Liver (tissue), 3 donors: ENCODE results near the gene TMEM236.

ENCODE experiments used
- EGR1 ChIP-seq, 2 donors: IDR thresholded peaks; 2 replicates each; pipeline ENCODE4 v1.6.1; 2016 to 2018; ENCODE audit warnings: antibody characterized with exemption in 2 of 2, low read depth in 2 of 2
- FOXA1 ChIP-seq: IDR thresholded peaks from 2 replicates; pipeline ENCODE4 v1.6.1; 2016; ENCODE audit warnings: antibody characterized with exemption
- FOXA2 ChIP-seq: IDR thresholded peaks from 2 replicates; pipeline ENCODE4 v1.6.1; 2016; ENCODE audit warnings: antibody characterized with exemption
- GABPA ChIP-seq, 2 donors: IDR thresholded peaks in 1 of 2; conservative IDR thresholded peaks in 1 of 2; 2 replicates each; pipeline ENCODE4 v1.6.1; 2016; ENCODE audit warnings: antibody characterized with exemption in 2 of 2, mild to moderate bottlenecking in 1 of 2, moderate library complexity in 1 of 2
- HNF4G ChIP-seq: IDR thresholded peaks from 2 replicates; pipeline ENCODE4 v1.6.1; 2016; ENCODE audit warnings: antibody characterized with exemption
- RAD21 ChIP-seq, 2 donors: IDR thresholded peaks; 2 replicates each; pipeline ENCODE4 v1.6.1; 2016; ENCODE audit warnings: antibody characterized with exemption in 2 of 2, mild to moderate bottlenecking in 2 of 2
- SP1 ChIP-seq: IDR thresholded peaks from 2 replicates; pipeline ENCODE4 v1.6.1; 2018; ENCODE audit warnings: antibody characterized with exemption, mild to moderate bottlenecking
- TAF1 ChIP-seq: conservative IDR thresholded peaks from 2 replicates; pipeline ENCODE4 v1.6.1; 2016; ENCODE audit warnings: antibody characterized with exemption, mild to moderate bottlenecking
- YY1 ChIP-seq: IDR thresholded peaks from 2 replicates; pipeline ENCODE4 v1.6.1; 2016; ENCODE audit warnings: antibody characterized with exemption, mild to moderate bottlenecking
- TF ChIP-seq, protein P1 (sequence below): fragments of 150-350 bp; IDR thresholded peaks from 2 replicates; pipeline ENCODE4 v1.5.1; 2017; ENCODE audit warnings: improper control_type of control experiment, low read depth, low read length; ENCODE audit not compliant: missing input control
- TF ChIP-seq, protein P2 (sequence below): IDR thresholded peaks from 2 replicates; pipeline ENCODE4 v1.6.1; 2016; ENCODE audit warnings: antibody characterized with exemption, mild to moderate bottlenecking
- TF ChIP-seq, protein P3 (sequence below): IDR thresholded peaks from 2 replicates; pipeline ENCODE4 v1.6.1; 2016; ENCODE audit warnings: antibody characterized with exemption
- TF ChIP-seq, protein P4 (sequence below): IDR thresholded peaks from 2 replicates; pipeline ENCODE4 v1.6.1; 2016; ENCODE audit warnings: antibody characterized with exemption
- TF ChIP-seq, protein P5 (sequence below): IDR thresholded peaks from 2 replicates; pipeline ENCODE4 v1.6.1; 2016; ENCODE audit warnings: antibody characterized with exemption
- donor health status: healthy.
- donor health status: healthy.

DNA sequence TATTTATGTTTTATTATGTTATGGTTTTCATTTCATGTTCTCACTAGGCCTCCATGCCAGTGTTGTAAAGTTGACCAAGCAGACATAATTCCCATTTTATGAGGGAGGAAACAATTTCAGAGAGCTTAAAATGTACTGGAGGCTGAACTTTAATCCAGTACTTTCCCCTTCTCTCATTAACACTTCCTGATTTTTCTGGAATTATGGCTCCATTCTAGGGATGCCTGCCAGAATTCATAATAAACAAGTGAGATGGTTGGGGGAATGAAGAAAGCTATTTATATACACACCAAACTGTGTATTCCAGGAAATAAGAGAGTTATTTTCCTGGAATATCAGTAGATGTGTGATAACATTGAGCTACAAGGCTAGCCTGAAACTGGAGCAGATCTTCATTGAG is 6.9 kb downstream of the TMEM236 start:
- TF ChIP-seq, protein P1, sequence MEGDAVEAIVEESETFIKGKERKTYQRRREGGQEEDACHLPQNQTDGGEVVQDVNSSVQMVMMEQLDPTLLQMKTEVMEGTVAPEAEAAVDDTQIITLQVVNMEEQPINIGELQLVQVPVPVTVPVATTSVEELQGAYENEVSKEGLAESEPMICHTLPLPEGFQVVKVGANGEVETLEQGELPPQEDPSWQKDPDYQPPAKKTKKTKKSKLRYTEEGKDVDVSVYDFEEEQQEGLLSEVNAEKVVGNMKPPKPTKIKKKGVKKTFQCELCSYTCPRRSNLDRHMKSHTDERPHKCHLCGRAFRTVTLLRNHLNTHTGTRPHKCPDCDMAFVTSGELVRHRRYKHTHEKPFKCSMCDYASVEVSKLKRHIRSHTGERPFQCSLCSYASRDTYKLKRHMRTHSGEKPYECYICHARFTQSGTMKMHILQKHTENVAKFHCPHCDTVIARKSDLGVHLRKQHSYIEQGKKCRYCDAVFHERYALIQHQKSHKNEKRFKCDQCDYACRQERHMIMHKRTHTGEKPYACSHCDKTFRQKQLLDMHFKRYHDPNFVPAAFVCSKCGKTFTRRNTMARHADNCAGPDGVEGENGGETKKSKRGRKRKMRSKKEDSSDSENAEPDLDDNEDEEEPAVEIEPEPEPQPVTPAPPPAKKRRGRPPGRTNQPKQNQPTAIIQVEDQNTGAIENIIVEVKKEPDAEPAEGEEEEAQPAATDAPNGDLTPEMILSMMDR: no peak
- TF ChIP-seq, protein P2, sequence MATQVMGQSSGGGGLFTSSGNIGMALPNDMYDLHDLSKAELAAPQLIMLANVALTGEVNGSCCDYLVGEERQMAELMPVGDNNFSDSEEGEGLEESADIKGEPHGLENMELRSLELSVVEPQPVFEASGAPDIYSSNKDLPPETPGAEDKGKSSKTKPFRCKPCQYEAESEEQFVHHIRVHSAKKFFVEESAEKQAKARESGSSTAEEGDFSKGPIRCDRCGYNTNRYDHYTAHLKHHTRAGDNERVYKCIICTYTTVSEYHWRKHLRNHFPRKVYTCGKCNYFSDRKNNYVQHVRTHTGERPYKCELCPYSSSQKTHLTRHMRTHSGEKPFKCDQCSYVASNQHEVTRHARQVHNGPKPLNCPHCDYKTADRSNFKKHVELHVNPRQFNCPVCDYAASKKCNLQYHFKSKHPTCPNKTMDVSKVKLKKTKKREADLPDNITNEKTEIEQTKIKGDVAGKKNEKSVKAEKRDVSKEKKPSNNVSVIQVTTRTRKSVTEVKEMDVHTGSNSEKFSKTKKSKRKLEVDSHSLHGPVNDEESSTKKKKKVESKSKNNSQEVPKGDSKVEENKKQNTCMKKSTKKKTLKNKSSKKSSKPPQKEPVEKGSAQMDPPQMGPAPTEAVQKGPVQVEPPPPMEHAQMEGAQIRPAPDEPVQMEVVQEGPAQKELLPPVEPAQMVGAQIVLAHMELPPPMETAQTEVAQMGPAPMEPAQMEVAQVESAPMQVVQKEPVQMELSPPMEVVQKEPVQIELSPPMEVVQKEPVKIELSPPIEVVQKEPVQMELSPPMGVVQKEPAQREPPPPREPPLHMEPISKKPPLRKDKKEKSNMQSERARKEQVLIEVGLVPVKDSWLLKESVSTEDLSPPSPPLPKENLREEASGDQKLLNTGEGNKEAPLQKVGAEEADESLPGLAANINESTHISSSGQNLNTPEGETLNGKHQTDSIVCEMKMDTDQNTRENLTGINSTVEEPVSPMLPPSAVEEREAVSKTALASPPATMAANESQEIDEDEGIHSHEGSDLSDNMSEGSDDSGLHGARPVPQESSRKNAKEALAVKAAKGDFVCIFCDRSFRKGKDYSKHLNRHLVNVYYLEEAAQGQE: no peak
- no peak for TF ChIP-seq YY1
- TF ChIP-seq FOXA1: no peak
- TF ChIP-seq, protein P3, sequence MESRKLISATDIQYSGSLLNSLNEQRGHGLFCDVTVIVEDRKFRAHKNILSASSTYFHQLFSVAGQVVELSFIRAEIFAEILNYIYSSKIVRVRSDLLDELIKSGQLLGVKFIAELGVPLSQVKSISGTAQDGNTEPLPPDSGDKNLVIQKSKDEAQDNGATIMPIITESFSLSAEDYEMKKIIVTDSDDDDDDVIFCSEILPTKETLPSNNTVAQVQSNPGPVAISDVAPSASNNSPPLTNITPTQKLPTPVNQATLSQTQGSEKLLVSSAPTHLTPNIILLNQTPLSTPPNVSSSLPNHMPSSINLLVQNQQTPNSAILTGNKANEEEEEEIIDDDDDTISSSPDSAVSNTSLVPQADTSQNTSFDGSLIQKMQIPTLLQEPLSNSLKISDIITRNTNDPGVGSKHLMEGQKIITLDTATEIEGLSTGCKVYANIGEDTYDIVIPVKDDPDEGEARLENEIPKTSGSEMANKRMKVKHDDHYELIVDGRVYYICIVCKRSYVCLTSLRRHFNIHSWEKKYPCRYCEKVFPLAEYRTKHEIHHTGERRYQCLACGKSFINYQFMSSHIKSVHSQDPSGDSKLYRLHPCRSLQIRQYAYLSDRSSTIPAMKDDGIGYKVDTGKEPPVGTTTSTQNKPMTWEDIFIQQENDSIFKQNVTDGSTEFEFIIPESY: no peak
- no peak for TF ChIP-seq EGR1 (IDR thresholded peaks at IDR 0.05; ENCODE audit: low read depth in 2 of 2)
- TF ChIP-seq SP1: no peak
- no peak for TF ChIP-seq TAF1
- TF ChIP-seq, protein P4, sequence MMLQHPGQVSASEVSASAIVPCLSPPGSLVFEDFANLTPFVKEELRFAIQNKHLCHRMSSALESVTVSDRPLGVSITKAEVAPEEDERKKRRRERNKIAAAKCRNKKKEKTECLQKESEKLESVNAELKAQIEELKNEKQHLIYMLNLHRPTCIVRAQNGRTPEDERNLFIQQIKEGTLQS: no peak
- no peak for TF ChIP-seq HNF4G
- TF ChIP-seq, protein P5, sequence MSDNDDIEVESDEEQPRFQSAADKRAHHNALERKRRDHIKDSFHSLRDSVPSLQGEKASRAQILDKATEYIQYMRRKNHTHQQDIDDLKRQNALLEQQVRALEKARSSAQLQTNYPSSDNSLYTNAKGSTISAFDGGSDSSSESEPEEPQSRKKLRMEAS: no peak
- TF ChIP-seq GABPA (IDR thresholded peaks at IDR 0.05 in 1 of 2, conservative IDR thresholded peaks at IDR 0.05 in 1 of 2): no peak
- TF ChIP-seq FOXA2: no peak
- no peak for TF ChIP-seq RAD21 (IDR thresholded peaks at IDR 0.05)
